HL-60/S4 treated with phorbol 12-myristate 13-acetate at 8.2 ng/mL for 4 days and 3 days (cell line): ENCODE results near the gene PLP1.
"Not testable (repeated sequence)": the region's sequence is repeated elsewhere in the genome, so short reads cannot be mapped to it uniquely, and the experiment has no call there.

Source experiments
- in situ Hi-C: fragments of 300-500 bp; cut with MboI; formaldehyde crosslinking; loops from 2 replicates; pipeline ENCODE4 v1.15.0; 2022; ENCODE audit warnings: low sequenced_read_pairs

Gene PLP1

GRCh38 chrX:103780336-103781061 is 3.9 kb downstream of the PLP1 start:
- in situ Hi-C loops = no loop called here

GRCh38 chrX:103781062-103781402 is 4.4 kb downstream of the PLP1 start:
- in situ Hi-C loops = no loop called here

GRCh38 chrX:103781706-103782105 is 5.1 kb downstream of the PLP1 start:
- in situ Hi-C loops = no loop called here

GRCh38 chrX:103782640-103783039 is 6.0 kb downstream of the PLP1 start:
- in situ Hi-C loops = no loop called here

- in situ Hi-C loops = no loop called here
These were observed 6.6 kb downstream of the PLP1 start for GRCh38 chrX:103783196-103783595.

GRCh38 chrX:103783971-103784370 is 7.3 kb downstream of the PLP1 start:
- in situ Hi-C loops = no loop called here

- in situ Hi-C loops = no loop called here
These were observed 12.4 kb downstream of the PLP1 start for GRCh38 chrX:103789004-103789403.

- in situ Hi-C loops = no loop called here
These were observed 14.6 kb downstream of the PLP1 start for GRCh38 chrX:103791228-103791627.

- in situ Hi-C loops = no loop called here
These were observed 15.3 kb downstream of the PLP1 start for GRCh38 chrX:103791826-103792485.

GRCh38 chrX:103792916-103793544 is 16.4 kb downstream of the PLP1 start:
- in situ Hi-C loops = no loop called here

GRCh38 chrX:103793545-103793940 is 16.9 kb downstream of the PLP1 start:
- in situ Hi-C loops = no loop called here

- in situ Hi-C loops = no loop called here
These were observed 17.5 kb downstream of the PLP1 start for GRCh38 chrX:103794119-103794518.

- in situ Hi-C loops = no loop called here
These were observed 21.1 kb downstream of the PLP1 start for GRCh38 chrX:103797691-103798090.

GRCh38 chrX:103800318-103800717 is 23.7 kb downstream of the PLP1 start:
- in situ Hi-C loops = no loop called here

GRCh38 chrX:103805860-103806259 is 29.2 kb downstream of the PLP1 start:
- in situ Hi-C loops = no loop called here

GRCh38 chrX:103806862-103807474 is 30.3 kb downstream of the PLP1 start:
- in situ Hi-C loops = no loop called here

- in situ Hi-C loops = no loop called here
These were observed 35.2 kb downstream of the PLP1 start for GRCh38 chrX:103811858-103812257.

- in situ Hi-C loops = not testable (repeated sequence)
These were observed 40.5 kb downstream of the PLP1 start for GRCh38 chrX:103817101-103817500.

GRCh38 chrX:103817502-103817901 is 40.9 kb downstream of the PLP1 start:
- in situ Hi-C loops = no loop called here

GRCh38 chrX:103818842-103819619 is 42.4 kb downstream of the PLP1 start:
- in situ Hi-C loops = no loop called here

GRCh38 chrX:103820802-103821201 is 44.2 kb downstream of the PLP1 start:
- in situ Hi-C loops = not testable (repeated sequence)
